HepG2 (cell line): ENCODE measurements around the gene CAMKMT. TPM values are rescaled to one million over a fixed set of nuclear protein-coding genes. Genes with fewer than 3 reads are reported as not detected.

Source experiments
- ATAC-seq: fragments of 200-7000 bp; cut with Tn5 transposase; 3 replicates; pipeline ENCODE4 v1.9.1; 2020; ENCODE audit warnings: mild to moderate bottlenecking, moderate library complexity
- BruUV-seq: library from RNA; stranded (reverse); fragments of 400-500 nt; replicated peaks from 2 replicates; lab custom pipeline; 2021; lab: Mats Ljungman, UMichigan
- CTCF ChIA-PET: fragments of 300-600 bp; formaldehyde crosslinking; extraction: SDS; loops from one replicate; lab custom pipeline; 2021; ENCODE audit warnings: low total read pairs, inconsistent platforms, low intra/inter-chr PET ratio; lab: Yijun Ruan, JAX
- POLR2A ChIA-PET: fragments of 350-600 bp; sonication (Branson Sonifier 250); formaldehyde crosslinking; loops from one replicate; lab custom pipeline; 2020; ENCODE audit warnings: antibody characterized with exemption, inconsistent platforms; lab: Yijun Ruan, JAX
- DNase-seq: peaks from one replicate; pipeline ENCODE4 v3.0.0-alpha.2; 2015; ENCODE audit warnings: low spot score
- FAIRE-seq: peaks from 3 replicates; lab custom pipeline; 2011; peaks lifted over from hg19 to GRCh38; lab: Jason Lieb, UNC
- H2AFZ ChIP-seq: one replicate; pipeline ENCODE4 v1.6.1; 2011; ENCODE audit warnings: low read length, inconsistent platforms
- H3K27ac ChIP-seq: fragments of 300-600 bp; 3 replicates; pipeline ENCODE4 v1.8.0; 2011; ENCODE audit warnings: mixed run types, mild to moderate bottlenecking, mixed read lengths, low read length, inconsistent platforms; ENCODE audit not compliant: insufficient read depth; ENCODE audit errors: extremely low read length
- H3K27me3 ChIP-seq, 2 experiments: fragments of 200-600 bp in 1 of 2; 2 replicates in 1 of 2; 3 replicates in 1 of 2; pipeline versions ENCODE4 v1.6.0 to v1.8.0; 2011; ENCODE audit warnings: low read length in 2 of 2, mild to moderate bottlenecking in 2 of 2, moderate library complexity in 2 of 2, inconsistent platforms in 1 of 2; ENCODE audit not compliant: insufficient read depth in 2 of 2, control insufficient read depth in 1 of 2
- H3K36me3 ChIP-seq, 2 experiments: fragments of 200-600 bp in 1 of 2; replicated peaks in 1 of 2; 2 replicates in 1 of 2; 3 replicates in 1 of 2; pipeline versions ENCODE4 v1.5.1 to v1.8.0; 2011; ENCODE audit warnings: low read length in 2 of 2, inconsistent platforms in 1 of 2; ENCODE audit not compliant: insufficient read depth in 2 of 2, control insufficient read depth in 1 of 2
- H3K4me1 ChIP-seq: 2 replicates; pipeline ENCODE4 v1.5.1; 2012; ENCODE audit warnings: low read length, inconsistent platforms; ENCODE audit not compliant: insufficient read depth
- H3K4me2 ChIP-seq: 2 replicates; pipeline ENCODE4 v1.6.0; 2011; ENCODE audit warnings: low read depth, low read length, inconsistent platforms
- H3K4me3 ChIP-seq, 3 experiments: fragments of 200-600 bp in 1 of 3; sonication (generic), shearing (Covaris generic) in 1 of 3; replicated peaks in 1 of 3; 2 replicates each; pipeline ENCODE4 v1.5.1; 2011 to 2016; ENCODE audit warnings: low read length in 3 of 3, inconsistent platforms in 2 of 3, low read depth in 2 of 3, mild to moderate bottlenecking in 2 of 3, control low read depth in 1 of 3, mixed read lengths in 1 of 3; ENCODE audit not compliant: insufficient read depth in 1 of 3
- H3K79me2 ChIP-seq: one replicate; pipeline ENCODE4 v1.6.1; 2011; ENCODE audit warnings: low read length, inconsistent platforms; ENCODE audit not compliant: insufficient read depth
- H3K9ac ChIP-seq: 2 replicates; pipeline ENCODE4 v1.6.0; 2011; ENCODE audit warnings: mild to moderate bottlenecking, low read depth, low read length, inconsistent platforms; ENCODE audit not compliant: insufficient read depth
- H3K9me3 ChIP-seq: 2 replicates; pipeline ENCODE4 v1.5.1; 2012; ENCODE audit warnings: mild to moderate bottlenecking, low read length
- H4K20me1 ChIP-seq: 2 replicates; pipeline ENCODE4 v1.6.0; 2011; ENCODE audit warnings: inconsistent platforms, mild to moderate bottlenecking, low read length, moderate library complexity; ENCODE audit not compliant: insufficient read depth
- EZH2 ChIP-seq: conservative IDR thresholded peaks from 2 replicates; pipeline ENCODE4 v1.6.1; 2012; ENCODE audit warnings: mild to moderate bottlenecking, low read depth, low read length, moderate library complexity
- PHF21A ChIP-seq: sonication (generic); formaldehyde crosslinking; IDR thresholded peaks from 2 replicates; pipeline ENCODE4 v1.5.0; 2020; ENCODE audit warnings: mild to moderate bottlenecking, missing genetic modification reagents
- REXO4 ChIP-seq: sonication (generic); formaldehyde crosslinking; IDR thresholded peaks from 2 replicates; pipeline ENCODE4 v1.8.0; 2022; ENCODE audit warnings: missing genetic modification reagents, mild to moderate bottlenecking, borderline replicate concordance
- SOX6 ChIP-seq, 2 experiments: fragments of 450-650 bp in 1 of 2; sonication (generic) in 1 of 2; formaldehyde crosslinking in 1 of 2; IDR thresholded peaks; 2 replicates each; pipeline versions ENCODE4 v1.4.0 to v1.6.1; 2017 to 2020; ENCODE audit warnings: antibody characterized with exemption in 1 of 2, mild to moderate bottlenecking in 1 of 2, missing genetic modification reagents in 1 of 2
- ZEB1 ChIP-seq: IDR thresholded peaks from 2 replicates; pipeline ENCODE4 v1.6.1; 2012; ENCODE audit warnings: mild to moderate bottlenecking, low read depth, inconsistent platforms; ENCODE audit not compliant: insufficient replicate concordance
- ZFYVE20 ChIP-seq: sonication (generic); formaldehyde crosslinking; IDR thresholded peaks from 2 replicates; pipeline ENCODE4 v1.8.0; 2023; ENCODE audit warnings: low read depth, mild to moderate bottlenecking, moderate library complexity, missing genetic modification reagents, borderline replicate concordance
- ZNF615 ChIP-seq: sonication (generic); formaldehyde crosslinking; IDR thresholded peaks from 2 replicates; pipeline ENCODE4 v1.5.0; 2020; ENCODE audit warnings: mild to moderate bottlenecking, missing genetic modification reagents, borderline replicate concordance
- ZNF780A ChIP-seq: sonication (generic); formaldehyde crosslinking; IDR thresholded peaks from 2 replicates; pipeline ENCODE4 v1.8.0; 2022; ENCODE audit warnings: mild to moderate bottlenecking, missing genetic modification reagents, moderate library complexity
- ZNF784 ChIP-seq: sonication (generic); formaldehyde crosslinking; IDR thresholded peaks from 2 replicates; pipeline ENCODE4 v1.5.1; 2020; ENCODE audit warnings: missing genetic modification reagents, mild to moderate bottlenecking, borderline replicate concordance
- WGBS: methylation state at CpG from one replicate; pipeline ENCODE4 v1.1.6; 2017; ENCODE audit warnings: low lambda C conversion rate; 5-methylcytosine and 5-hydroxymethylcytosine counted together
- in situ Hi-C: cut with HindIII; loops from 2 replicates; pipeline ENCODE4 v1.10.0; 2017; ENCODE audit warnings: low pct_unique_long_range_greater_than_20kb; ENCODE audit not compliant: extremely low pct_ligation_motif_present
- intact Hi-C: fragments of 100-400 bp; cut with micrococcal nuclease; formaldehyde crosslinking; loops from one replicate; pipeline ENCODE4 v1.10.0; 2022; ENCODE audit not compliant: unreplicated experiment
- polyA plus RNA-seq, 8 experiments: library from polyadenylated mRNA; depleted of rRNA in 3 of 8; stranded (reverse) in 7 of 8; unstranded in 1 of 8; fragments of >200 nt; fragmentation: Illumina TruSeq in 4 of 8; extraction: Trizol in 4 of 8; gene quantifications; 2 replicates each; pipeline versions ENCODE4 v1.2.1 to v1.2.3, GENCODE V29; 2011 to 2016; ENCODE audit warnings: low read depth in 4 of 8, missing spikeins in 1 of 8, mixed read lengths in 1 of 8; ENCODE audit not compliant: insufficient read depth in 1 of 8
- total RNA-seq, 5 experiments: library from RNA; depleted of rRNA; stranded (reverse); fragments of >200 nt; fragmentation: Illumina TruSeq; extraction: Trizol; gene quantifications; 2 replicates each; pipeline ENCODE4 v1.2.3, GENCODE V29; 2016; ENCODE audit warnings: low read depth in 1 of 5
- TF ChIP-seq, protein P1 (sequence below): sonication (generic); formaldehyde crosslinking; IDR thresholded peaks from 2 replicates; pipeline ENCODE4 v1.8.0; 2022; ENCODE audit warnings: mild to moderate bottlenecking, missing genetic modification reagents
- TF ChIP-seq, protein P2 (sequence below): sonication (generic); formaldehyde crosslinking; conservative IDR thresholded peaks from 2 replicates; pipeline ENCODE4 v1.8.1; 2023; ENCODE audit warnings: missing genetic modification reagents
- TF ChIP-seq, protein P3 (sequence below): sonication (generic); formaldehyde crosslinking; IDR thresholded peaks from 2 replicates; pipeline ENCODE4 v1.5.0; 2020; ENCODE audit warnings: missing genetic modification reagents

CAMKMT gene
- total and polyA plus RNA-seq, 2 of the 13 experiments (the other 11 are each of a cell fraction or from before 2014, with no cell fraction given) = 6.9 to 20.8 TPM

DNA sequence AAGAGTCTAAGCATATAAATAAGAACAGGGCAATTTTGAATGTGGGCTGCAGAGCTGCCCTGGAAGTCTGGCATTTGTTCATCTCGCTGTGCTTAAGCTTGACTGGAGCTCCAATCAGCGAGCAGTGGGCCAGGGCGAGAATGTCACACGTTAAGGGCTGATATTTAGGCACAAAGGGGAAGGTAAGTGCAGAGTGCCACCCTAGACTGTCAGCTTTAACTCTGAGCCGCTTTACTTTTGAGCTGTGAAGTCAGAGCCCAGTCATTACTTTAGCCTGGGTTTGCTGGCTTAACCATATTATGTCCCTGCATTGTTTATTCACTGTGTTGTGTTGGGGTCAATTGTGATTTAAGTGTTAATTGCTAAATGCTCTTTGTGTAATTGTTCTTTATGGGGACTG, 343.6 kb downstream of the CAMKMT start (continued):
- TF ChIP-seq, protein P1, sequence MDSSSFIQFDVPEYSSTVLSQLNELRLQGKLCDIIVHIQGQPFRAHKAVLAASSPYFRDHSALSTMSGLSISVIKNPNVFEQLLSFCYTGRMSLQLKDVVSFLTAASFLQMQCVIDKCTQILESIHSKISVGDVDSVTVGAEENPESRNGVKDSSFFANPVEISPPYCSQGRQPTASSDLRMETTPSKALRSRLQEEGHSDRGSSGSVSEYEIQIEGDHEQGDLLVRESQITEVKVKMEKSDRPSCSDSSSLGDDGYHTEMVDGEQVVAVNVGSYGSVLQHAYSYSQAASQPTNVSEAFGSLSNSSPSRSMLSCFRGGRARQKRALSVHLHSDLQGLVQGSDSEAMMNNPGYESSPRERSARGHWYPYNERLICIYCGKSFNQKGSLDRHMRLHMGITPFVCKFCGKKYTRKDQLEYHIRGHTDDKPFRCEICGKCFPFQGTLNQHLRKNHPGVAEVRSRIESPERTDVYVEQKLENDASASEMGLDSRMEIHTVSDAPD (CRISPR knock-in tag) = no peak
- TF ChIP-seq EZH2 (no peak), ZNF784 (CRISPR knock-in tag) (no peak), ZEB1 (no peak), ZFYVE20 (CRISPR knock-in tag) (no peak), SOX6 (IDR thresholded peaks at IDR 0.05) (no peak), SOX6 (CRISPR knock-in tag; IDR thresholded peaks at IDR 0.05) (no peak), ZNF615 (CRISPR knock-in tag) (no peak)

DNA sequence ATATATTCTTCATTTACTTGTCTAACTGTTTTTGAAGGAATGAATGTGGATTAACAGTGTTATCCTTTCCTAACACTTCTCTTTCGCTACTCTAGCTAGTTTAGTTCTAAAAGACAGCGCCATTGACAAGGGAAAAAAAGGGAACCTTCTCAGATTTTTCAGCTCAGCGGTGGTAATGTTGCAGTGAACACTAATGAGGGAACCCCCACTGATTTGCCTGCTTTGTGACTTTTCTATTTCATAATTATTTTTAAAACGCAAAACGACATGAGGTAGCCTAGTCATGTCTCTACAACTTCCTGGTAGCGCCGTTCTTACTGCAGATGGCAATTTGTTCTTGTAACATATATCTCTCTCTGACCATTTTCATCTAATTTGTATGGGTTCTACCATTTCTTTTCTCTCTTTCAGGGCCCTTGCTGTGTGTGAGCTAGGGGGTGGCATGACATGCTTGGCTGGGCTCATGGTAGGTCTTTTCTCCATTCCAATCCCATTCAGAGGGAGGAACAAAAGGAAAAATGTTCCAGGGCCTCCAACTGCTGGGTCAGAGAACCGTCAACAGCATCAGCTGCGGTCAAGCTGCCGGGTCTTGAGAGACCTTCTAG, 344.2 kb downstream of the CAMKMT start:
- TF ChIP-seq, protein P2, sequence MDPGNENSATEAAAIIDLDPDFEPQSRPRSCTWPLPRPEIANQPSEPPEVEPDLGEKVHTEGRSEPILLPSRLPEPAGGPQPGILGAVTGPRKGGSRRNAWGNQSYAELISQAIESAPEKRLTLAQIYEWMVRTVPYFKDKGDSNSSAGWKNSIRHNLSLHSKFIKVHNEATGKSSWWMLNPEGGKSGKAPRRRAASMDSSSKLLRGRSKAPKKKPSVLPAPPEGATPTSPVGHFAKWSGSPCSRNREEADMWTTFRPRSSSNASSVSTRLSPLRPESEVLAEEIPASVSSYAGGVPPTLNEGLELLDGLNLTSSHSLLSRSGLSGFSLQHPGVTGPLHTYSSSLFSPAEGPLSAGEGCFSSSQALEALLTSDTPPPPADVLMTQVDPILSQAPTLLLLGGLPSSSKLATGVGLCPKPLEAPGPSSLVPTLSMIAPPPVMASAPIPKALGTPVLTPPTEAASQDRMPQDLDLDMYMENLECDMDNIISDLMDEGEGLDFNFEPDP = no peak
- TF ChIP-seq REXO4 (no peak), ZNF780A (CRISPR knock-in tag) (no peak), PHF21A (no peak)
- TF ChIP-seq, protein P3, sequence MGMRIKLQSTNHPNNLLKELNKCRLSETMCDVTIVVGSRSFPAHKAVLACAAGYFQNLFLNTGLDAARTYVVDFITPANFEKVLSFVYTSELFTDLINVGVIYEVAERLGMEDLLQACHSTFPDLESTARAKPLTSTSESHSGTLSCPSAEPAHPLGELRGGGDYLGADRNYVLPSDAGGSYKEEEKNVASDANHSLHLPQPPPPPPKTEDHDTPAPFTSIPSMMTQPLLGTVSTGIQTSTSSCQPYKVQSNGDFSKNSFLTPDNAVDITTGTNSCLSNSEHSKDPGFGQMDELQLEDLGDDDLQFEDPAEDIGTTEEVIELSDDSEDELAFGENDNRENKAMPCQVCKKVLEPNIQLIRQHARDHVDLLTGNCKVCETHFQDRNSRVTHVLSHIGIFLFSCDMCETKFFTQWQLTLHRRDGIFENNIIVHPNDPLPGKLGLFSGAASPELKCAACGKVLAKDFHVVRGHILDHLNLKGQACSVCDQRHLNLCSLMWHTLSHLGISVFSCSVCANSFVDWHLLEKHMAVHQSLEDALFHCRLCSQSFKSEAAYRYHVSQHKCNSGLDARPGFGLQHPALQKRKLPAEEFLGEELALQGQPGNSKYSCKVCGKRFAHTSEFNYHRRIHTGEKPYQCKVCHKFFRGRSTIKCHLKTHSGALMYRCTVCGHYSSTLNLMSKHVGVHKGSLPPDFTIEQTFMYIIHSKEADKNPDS = no peak
- Histone ChIP-seq H3K36me3 (no peaks in the 10 kb centered on the region), H2AFZ (no peak overlapping the region), H3K27me3 (no peaks in the 10 kb centered on the region), H3K4me1 (no peaks in the 10 kb centered on the region), H4K20me1 (no peaks in the 10 kb centered on the region), H3K4me3 (no peak overlapping the region), H3K79me2 (no peaks in the 10 kb centered on the region), H3K9ac (no peak overlapping the region), H3K27ac (no peak overlapping the region), H3K9me3 (no peaks in the 10 kb centered on the region), H3K4me2 (no peak overlapping the region)
- BruUV-seq = no TSS peak
- intact Hi-C loops = no loop called here
- ChIA-PET CTCF (no interaction called here), POLR2A (no interaction called here)
- in situ Hi-C loops = no loop called here
- FAIRE-seq = no peak
- no peak for ATAC-seq
- no peak for DNase-seq
- 96% methylated on average over 10 of the region's 10 CpGs for WGBS
